Liver (tissue), 9 donors: ENCODE data around the gene TXNDC17. TPM values are rescaled to one million over a fixed set of nuclear protein-coding genes. Genes with fewer than 3 reads are reported as not detected.

Source experiments
- DNase-seq: peaks from one replicate; pipeline ENCODE4 v3.0.0-alpha.2; 2017; ENCODE audit warnings: low spot score
- H3K27ac ChIP-seq, 2 donors: one replicate each; pipeline ENCODE4 v1.7.0; 2013; ENCODE audit warnings: inconsistent platforms in 2 of 2, low read length in 2 of 2, control low read depth in 1 of 2, low read depth in 1 of 2, mild to moderate bottlenecking in 1 of 2
- H3K27me3 ChIP-seq, 4 donors: one replicate each; pipeline versions ENCODE4 v1.6.1 to v1.7.0; 2013; ENCODE audit warnings: low read length in 3 of 4, inconsistent platforms in 1 of 4, mild to moderate bottlenecking in 1 of 4, moderate library complexity in 1 of 4; ENCODE audit not compliant: control insufficient read depth in 4 of 4, insufficient read depth in 4 of 4
- H3K36me3 ChIP-seq, 4 donors: one replicate each; pipeline versions ENCODE4 v1.6.1 to v1.7.0; 2013; ENCODE audit warnings: low read length in 3 of 4, mild to moderate bottlenecking in 3 of 4, low read depth in 1 of 4, moderate library complexity in 1 of 4; ENCODE audit not compliant: control insufficient read depth in 4 of 4, insufficient read depth in 3 of 4
- H3K4me1 ChIP-seq, 4 donors: one replicate each; pipeline versions ENCODE4 v1.6.1 to v1.7.0; 2013; ENCODE audit warnings: low read length in 3 of 4, mild to moderate bottlenecking in 3 of 4, moderate library complexity in 1 of 4; ENCODE audit not compliant: control insufficient read depth in 4 of 4, insufficient read depth in 4 of 4
- H3K4me3 ChIP-seq, 3 donors: one replicate each; pipeline versions ENCODE4 v1.6.1 to v1.7.0; 2013; ENCODE audit warnings: low read length in 3 of 3, control low read depth in 1 of 3, low read depth in 1 of 3, mild to moderate bottlenecking in 1 of 3
- H3K9ac ChIP-seq, 2 donors: one replicate each; pipeline ENCODE4 v1.7.0; 2013; ENCODE audit warnings: low read length in 2 of 2, mild to moderate bottlenecking in 2 of 2, moderate library complexity in 2 of 2, control low read depth in 1 of 2, low read depth in 1 of 2
- H3K9me3 ChIP-seq, 4 donors: one replicate each; pipeline versions ENCODE4 v1.6.1 to v1.7.0; 2013; ENCODE audit warnings: low read length in 3 of 4; ENCODE audit not compliant: control insufficient read depth in 4 of 4
- ATF3 ChIP-seq: IDR thresholded peaks from 2 replicates; pipeline ENCODE4 v1.6.1; 2016; ENCODE audit warnings: antibody characterized with exemption
- FOXA2 ChIP-seq: IDR thresholded peaks from 2 replicates; pipeline ENCODE4 v1.6.1; 2016; ENCODE audit warnings: antibody characterized with exemption
- GABPA ChIP-seq, 2 donors: IDR thresholded peaks in 1 of 2; conservative IDR thresholded peaks in 1 of 2; 2 replicates each; pipeline ENCODE4 v1.6.1; 2016; ENCODE audit warnings: antibody characterized with exemption in 2 of 2, mild to moderate bottlenecking in 1 of 2, moderate library complexity in 1 of 2
- HNF4A ChIP-seq, 2 donors: conservative IDR thresholded peaks; 2 replicates each; pipeline ENCODE4 v1.6.1; 2016; ENCODE audit warnings: antibody characterized with exemption in 2 of 2, mild to moderate bottlenecking in 2 of 2
- HNF4G ChIP-seq: IDR thresholded peaks from 2 replicates; pipeline ENCODE4 v1.6.1; 2016; ENCODE audit warnings: antibody characterized with exemption
- JUND ChIP-seq, 2 donors: IDR thresholded peaks; 2 replicates each; pipeline ENCODE4 v1.6.1; 2016; ENCODE audit warnings: antibody characterized with exemption in 2 of 2
- NR2F2 ChIP-seq: IDR thresholded peaks from 2 replicates; pipeline ENCODE4 v1.6.1; 2016; ENCODE audit warnings: antibody characterized with exemption
- RAD21 ChIP-seq, 2 donors: IDR thresholded peaks; 2 replicates each; pipeline ENCODE4 v1.6.1; 2016; ENCODE audit warnings: antibody characterized with exemption in 2 of 2, mild to moderate bottlenecking in 2 of 2
- RXRA ChIP-seq, 2 donors: IDR thresholded peaks; 2 replicates each; pipeline ENCODE4 v1.6.1; 2017 to 2018; ENCODE audit warnings: antibody characterized with exemption in 2 of 2, mild to moderate bottlenecking in 1 of 2
- SP1 ChIP-seq: IDR thresholded peaks from 2 replicates; pipeline ENCODE4 v1.6.1; 2018; ENCODE audit warnings: antibody characterized with exemption, mild to moderate bottlenecking
- TAF1 ChIP-seq: conservative IDR thresholded peaks from 2 replicates; pipeline ENCODE4 v1.6.1; 2016; ENCODE audit warnings: antibody characterized with exemption, mild to moderate bottlenecking
- YY1 ChIP-seq: IDR thresholded peaks from 2 replicates; pipeline ENCODE4 v1.6.1; 2016; ENCODE audit warnings: antibody characterized with exemption, mild to moderate bottlenecking
- WGBS: extraction: QIAGEN DNeasy Blood & Tissue Kit; methylation state at CpG from one replicate; pipeline ENCODE4 v1.1.7; 2013; 5-methylcytosine and 5-hydroxymethylcytosine counted together
- polyA plus RNA-seq, 2 donors: library from polyadenylated mRNA; stranded (reverse) in 1 of 2; unstranded in 1 of 2; fragments of 200-250 nt in 1 of 2; fragments of >200 nt in 1 of 2; fragmentation: Nextera tagmentation in 1 of 2; extraction: Ambion mirVana in 1 of 2; gene quantifications; one replicate each; pipeline versions ENCODE4 v1.2.1 to v1.2.3, GENCODE V29; 2013 to 2015
- total RNA-seq, 2 donors: library from RNA; depleted of rRNA; stranded (reverse); fragments of >200 nt; gene quantifications; one replicate each; pipeline ENCODE4 v1.2.3, GENCODE V29; 2014
- TF ChIP-seq, protein P1 (sequence below): IDR thresholded peaks from 2 replicates; pipeline ENCODE4 v1.6.1; 2016; ENCODE audit warnings: antibody characterized with exemption
- TF ChIP-seq, protein P2 (sequence below): IDR thresholded peaks from 2 replicates; pipeline ENCODE4 v1.6.1; 2016; ENCODE audit warnings: antibody characterized with exemption, mild to moderate bottlenecking
- donor health status: healthy.
- donor health status: healthy.
- donor health status: healthy.
- donor health status: healthy.
- donor health status: healthy.

Gene TXNDC17
- total and polyA plus RNA-seq, 4 donors, result 32.9 to 329 (median 99.6) TPM

GRCh38 chr17:6630390-6630789, 10.5 kb upstream of the TXNDC17 start (continued):
- TF ChIP-seq SP1 (no peak), ATF3 (no peak)

DNA sequence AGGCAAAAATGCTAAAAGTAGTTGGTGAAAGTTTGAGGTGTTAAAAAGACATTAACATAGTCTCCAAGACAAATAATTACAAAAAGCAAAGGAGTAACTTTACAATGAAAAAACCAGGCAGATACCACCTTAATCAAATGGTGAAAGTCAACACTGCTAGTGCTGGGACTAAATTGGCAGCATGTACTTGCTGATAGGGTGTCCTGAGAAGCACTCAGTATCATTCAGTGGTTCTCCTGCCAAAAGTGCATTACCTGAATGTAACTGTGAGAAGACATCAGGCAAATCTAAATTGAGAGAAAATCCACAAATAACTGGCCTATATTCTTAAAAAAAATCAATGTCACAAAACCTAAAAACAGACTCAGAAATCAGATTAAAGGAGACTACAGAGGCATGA, 8.3 kb upstream of the TXNDC17 start:
- H3K9ac ChIP-seq, result no peak overlapping the region
- no peaks in the 10 kb centered on the region for H3K4me1 ChIP-seq
- DNase-seq, result no peak
- no peak for TF ChIP-seq GABPA (IDR thresholded peaks at IDR 0.05 in 1 of 2, conservative IDR thresholded peaks at IDR 0.05 in 1 of 2)
- no peak for TF ChIP-seq HNF4A (conservative IDR thresholded peaks at IDR 0.05)
- TF ChIP-seq NR2F2, result no peak
- TF ChIP-seq FOXA2, result no peak
- no peak for TF ChIP-seq TAF1
- no peak for TF ChIP-seq JUND (IDR thresholded peaks at IDR 0.05)
- peaks cover 2 to 28% (median 21%) of the 10 kb centered on the region in 4 donors for H3K36me3 ChIP-seq
- H3K9me3 ChIP-seq, result no peaks in the 10 kb centered on the region
- no peak overlapping the region for H3K27ac ChIP-seq
- H3K4me3 ChIP-seq, result no peak overlapping the region
- no peaks in the 10 kb centered on the region for H3K27me3 ChIP-seq

DNA sequence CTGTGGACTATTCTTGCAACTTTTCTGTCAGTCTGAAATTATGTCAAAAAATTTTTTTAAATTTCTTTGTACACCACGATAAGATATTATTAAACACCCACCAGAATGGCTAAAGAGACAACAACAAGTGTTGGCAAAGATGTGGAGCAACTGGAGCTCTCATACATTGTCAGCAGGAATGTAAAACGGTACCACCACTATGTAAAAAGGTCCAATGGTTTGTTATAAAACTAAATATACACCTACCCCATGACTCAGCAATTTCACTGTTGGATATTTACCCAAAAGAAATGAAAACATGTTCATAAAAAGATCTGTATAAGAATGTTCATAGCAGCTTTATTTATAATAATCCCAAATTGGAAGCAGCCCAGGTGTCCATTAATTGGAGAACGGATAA, 7.6 kb upstream of the TXNDC17 start:
- Histone ChIP-seq H3K4me3 (no peak overlapping the region), H3K9ac (no peak overlapping the region), H3K27ac (no peak overlapping the region), H3K4me1 (no peaks in the 10 kb centered on the region), H3K36me3 (peaks cover 0 to 21% (median 16%) of the 10 kb centered on the region in 4 donors), H3K9me3 (no peaks in the 10 kb centered on the region), H3K27me3 (no peaks in the 10 kb centered on the region)
- WGBS, result 98% methylated on average over 3 of the region's 3 CpGs
- DNase-seq, result no peak
- no peak for TF ChIP-seq GABPA (IDR thresholded peaks at IDR 0.05 in 1 of 2, conservative IDR thresholded peaks at IDR 0.05 in 1 of 2)
- TF ChIP-seq, protein P1, sequence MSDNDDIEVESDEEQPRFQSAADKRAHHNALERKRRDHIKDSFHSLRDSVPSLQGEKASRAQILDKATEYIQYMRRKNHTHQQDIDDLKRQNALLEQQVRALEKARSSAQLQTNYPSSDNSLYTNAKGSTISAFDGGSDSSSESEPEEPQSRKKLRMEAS, result no peak
- TF ChIP-seq NR2F2, result no peak
- TF ChIP-seq TAF1, result no peak
- no peak for TF ChIP-seq RXRA (IDR thresholded peaks at IDR 0.05)
- no peak for TF ChIP-seq YY1
- TF ChIP-seq SP1, result no peak
- no peak for TF ChIP-seq RAD21 (IDR thresholded peaks at IDR 0.05)
- no peak for TF ChIP-seq JUND (IDR thresholded peaks at IDR 0.05)
- TF ChIP-seq, protein P2, sequence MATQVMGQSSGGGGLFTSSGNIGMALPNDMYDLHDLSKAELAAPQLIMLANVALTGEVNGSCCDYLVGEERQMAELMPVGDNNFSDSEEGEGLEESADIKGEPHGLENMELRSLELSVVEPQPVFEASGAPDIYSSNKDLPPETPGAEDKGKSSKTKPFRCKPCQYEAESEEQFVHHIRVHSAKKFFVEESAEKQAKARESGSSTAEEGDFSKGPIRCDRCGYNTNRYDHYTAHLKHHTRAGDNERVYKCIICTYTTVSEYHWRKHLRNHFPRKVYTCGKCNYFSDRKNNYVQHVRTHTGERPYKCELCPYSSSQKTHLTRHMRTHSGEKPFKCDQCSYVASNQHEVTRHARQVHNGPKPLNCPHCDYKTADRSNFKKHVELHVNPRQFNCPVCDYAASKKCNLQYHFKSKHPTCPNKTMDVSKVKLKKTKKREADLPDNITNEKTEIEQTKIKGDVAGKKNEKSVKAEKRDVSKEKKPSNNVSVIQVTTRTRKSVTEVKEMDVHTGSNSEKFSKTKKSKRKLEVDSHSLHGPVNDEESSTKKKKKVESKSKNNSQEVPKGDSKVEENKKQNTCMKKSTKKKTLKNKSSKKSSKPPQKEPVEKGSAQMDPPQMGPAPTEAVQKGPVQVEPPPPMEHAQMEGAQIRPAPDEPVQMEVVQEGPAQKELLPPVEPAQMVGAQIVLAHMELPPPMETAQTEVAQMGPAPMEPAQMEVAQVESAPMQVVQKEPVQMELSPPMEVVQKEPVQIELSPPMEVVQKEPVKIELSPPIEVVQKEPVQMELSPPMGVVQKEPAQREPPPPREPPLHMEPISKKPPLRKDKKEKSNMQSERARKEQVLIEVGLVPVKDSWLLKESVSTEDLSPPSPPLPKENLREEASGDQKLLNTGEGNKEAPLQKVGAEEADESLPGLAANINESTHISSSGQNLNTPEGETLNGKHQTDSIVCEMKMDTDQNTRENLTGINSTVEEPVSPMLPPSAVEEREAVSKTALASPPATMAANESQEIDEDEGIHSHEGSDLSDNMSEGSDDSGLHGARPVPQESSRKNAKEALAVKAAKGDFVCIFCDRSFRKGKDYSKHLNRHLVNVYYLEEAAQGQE, result no peak
- TF ChIP-seq ATF3, result no peak
- TF ChIP-seq HNF4G, result no peak
